H1 (cell line): ENCODE results near the gene HIC1. TPM values are rescaled to one million over a fixed set of nuclear protein-coding genes. Genes with fewer than 3 reads are reported as not detected.

Source experiments
- BCL11A ChIP-seq, 2 experiments: IDR thresholded peaks; one replicate each; pipeline ENCODE4 v1.6.1; 2011; ENCODE audit warnings: low read depth in 2 of 2, low read length in 2 of 2, mild to moderate bottlenecking in 2 of 2
- BRCA1 ChIP-seq: IDR thresholded peaks from 2 replicates; pipeline ENCODE4 v1.6.1; 2012; ENCODE audit warnings: low read depth, low read length, improper control_type of control experiment
- CBX5 ChIP-seq: fragments of 300-800, 300-1000 bp; sonication (generic); IDR thresholded peaks from 2 replicates; pipeline ENCODE4 v1.7.1; 2016; ENCODE audit warnings: antibody characterized with exemption, low read length, low read depth
- CEBPB ChIP-seq: IDR thresholded peaks from 2 replicates; pipeline ENCODE4 v1.6.1; 2012; ENCODE audit warnings: low read depth, low read length
- CREB1 ChIP-seq: IDR thresholded peaks from 2 replicates; pipeline ENCODE4 v1.6.1; 2012; ENCODE audit warnings: inconsistent platforms
- CTCF ChIP-seq, 3 experiments: IDR thresholded peaks; 1 replicate in 2 of 3; 2 replicates in 1 of 3; pipeline versions ENCODE4 v1.5.1 to v1.6.1; 2011; ENCODE audit warnings: low read length in 3 of 3, mild to moderate bottlenecking in 3 of 3, inconsistent platforms in 2 of 3, low read depth in 1 of 3, moderate library complexity in 1 of 3; ENCODE audit not compliant: insufficient read depth in 1 of 3; ENCODE audit errors: control extremely low read depth in 1 of 3
- E2F6 ChIP-seq: IDR thresholded peaks from 2 replicates; pipeline ENCODE4 v1.6.1; 2012; ENCODE audit warnings: inconsistent platforms
- FOSL1 ChIP-seq: IDR thresholded peaks from 2 replicates; pipeline ENCODE4 v1.6.1; 2011; ENCODE audit warnings: mild to moderate bottlenecking, low read depth, low read length, moderate library complexity; ENCODE audit not compliant: insufficient read depth
- GABPA ChIP-seq: IDR thresholded peaks from 2 replicates; pipeline ENCODE4 v1.6.1; 2011; ENCODE audit warnings: mild to moderate bottlenecking, low read length, moderate library complexity, borderline replicate concordance; ENCODE audit not compliant: insufficient read depth
- HDAC2 ChIP-seq, 2 experiments: fragments of 300-600 bp in 1 of 2; sonication (generic) in 1 of 2; IDR thresholded peaks; 2 replicates each; pipeline ENCODE4 v1.6.1; 2011 to 2012; ENCODE audit warnings: low read depth in 2 of 2, low read length in 2 of 2, mild to moderate bottlenecking in 2 of 2, moderate library complexity in 2 of 2, borderline replicate concordance in 1 of 2, inconsistent platforms in 1 of 2
- HDAC6 ChIP-seq: IDR thresholded peaks from one replicate; pipeline ENCODE4 v1.7.1; 2012; ENCODE audit warnings: low read depth, mild to moderate bottlenecking, inconsistent platforms, low read length, moderate library complexity
- JUN ChIP-seq: IDR thresholded peaks from 2 replicates; pipeline ENCODE4 v1.6.1; 2011; ENCODE audit warnings: low read depth, mild to moderate bottlenecking, improper control_type of control experiment, low read length
- NRF1 ChIP-seq: IDR thresholded peaks from 2 replicates; pipeline ENCODE4 v1.6.1; 2011; ENCODE audit warnings: mild to moderate bottlenecking, low read depth, low read length, improper control_type of control experiment
- PHF8 ChIP-seq: fragments of 200-600 bp; sonication (generic); conservative IDR thresholded peaks from 2 replicates; pipeline ENCODE4 v1.7.1; 2012; ENCODE audit warnings: low read depth, mild to moderate bottlenecking, inconsistent platforms, low read length, moderate library complexity
- POLR2AphosphoS5 ChIP-seq: IDR thresholded peaks from 2 replicates; pipeline ENCODE4 v1.6.1; 2011; ENCODE audit warnings: low read depth, low read length
- POU5F1 ChIP-seq: IDR thresholded peaks from 2 replicates; pipeline ENCODE4 v1.6.1; 2011; ENCODE audit warnings: low read depth, mild to moderate bottlenecking, low read length, moderate library complexity
- SIX5 ChIP-seq: IDR thresholded peaks from 2 replicates; pipeline ENCODE4 v1.6.1; 2011; ENCODE audit warnings: mild to moderate bottlenecking, low read depth, low read length
- SP2 ChIP-seq: IDR thresholded peaks from 2 replicates; pipeline ENCODE4 v1.6.1; 2012; ENCODE audit warnings: mild to moderate bottlenecking, low read length, inconsistent platforms
- SRF ChIP-seq: IDR thresholded peaks from 2 replicates; pipeline ENCODE4 v1.6.1; 2011; ENCODE audit warnings: mild to moderate bottlenecking, low read depth, low read length, moderate library complexity
- SUZ12 ChIP-seq: fragments of 200-600 bp; sonication (generic); IDR thresholded peaks from 2 replicates; pipeline ENCODE4 v1.6.1; 2012; ENCODE audit warnings: mild to moderate bottlenecking, inconsistent platforms, low read length, moderate library complexity, mixed read lengths
- TAF1 ChIP-seq: IDR thresholded peaks from 2 replicates; pipeline ENCODE4 v1.6.1; 2011; ENCODE audit warnings: mild to moderate bottlenecking, low read depth, low read length
- TCF12 ChIP-seq: IDR thresholded peaks from 2 replicates; pipeline ENCODE4 v1.6.1; 2011; ENCODE audit warnings: low read depth, mild to moderate bottlenecking, low read length
- polyA plus RNA-seq, 7 experiments: library from polyadenylated mRNA; depleted of rRNA in 3 of 7; stranded (reverse) in 5 of 7; unstranded in 2 of 7; fragments of >200 nt in 5 of 7; fragments of 200-250 nt in 2 of 7; gene quantifications; 1 replicate in 5 of 7; 2 replicates in 1 of 7; 4 replicates in 1 of 7; pipeline versions ENCODE4 v1.2.1 to v1.2.3, GENCODE V29; 2011 to 2013; ENCODE audit warnings: missing spikeins in 2 of 7, mixed read lengths in 2 of 7
- total RNA-seq: library from RNA; stranded (reverse); fragmentation: NEBNext Ultra II Directional; extraction: Animal tissue kit (Norgen Biotek cat#: 25700); gene quantifications from 2 replicates; pipeline ENCODE4 v1.2.1, GENCODE V29; 2021

The HIC1 gene
- total and polyA plus RNA-seq, 2 of the 8 experiments (the other 6 are each of a cell fraction or from before 2014, with no cell fraction given) = 0.06 to 0.09 TPM

- TF ChIP-seq SRF = no peak
- no peak for TF ChIP-seq NRF1
- no peak for TF ChIP-seq BRCA1
- TF ChIP-seq SUZ12 = 0 out of 2 replicates have a peak, but pooled peaks have one; percentile 25
- peak; percentile 66 for TF ChIP-seq CREB1
- no peak for TF ChIP-seq HDAC6
- TF ChIP-seq BCL11A (IDR thresholded peaks at IDR 0.05; ENCODE audit: low read depth in 2 of 2, low read length in 2 of 2) = no peak
- TF ChIP-seq PHF8 = peak; percentile 74
- peak; percentile 27; the same call in 1 of the 2 replicates for TF ChIP-seq SIX5
- TF ChIP-seq TAF1 = peak; percentile 90
- TF ChIP-seq CBX5 = no peak
- TF ChIP-seq CEBPB = no peak
- no peak for TF ChIP-seq SP2
- peak; percentile 81 for TF ChIP-seq POLR2AphosphoS5
- TF ChIP-seq POU5F1 = no peak
- TF ChIP-seq JUN = no peak
- peak; percentile 97 for TF ChIP-seq GABPA
- TF ChIP-seq CTCF (IDR thresholded peaks at IDR 0.05; ENCODE audit: control extremely low read depth in 1 of 3, insufficient read depth in 1 of 3, low read depth in 1 of 3, low read length in 3 of 3) = peak; percentile 54 to 66 (median 54)
- no peak for TF ChIP-seq TCF12
- TF ChIP-seq HDAC2 (IDR thresholded peaks at IDR 0.05; ENCODE audit: borderline replicate concordance in 1 of 2, low read depth in 2 of 2, low read length in 2 of 2) = peak in 1 of 2 experiments; percentile 34; a peak in 1 of 4 replicates
- TF ChIP-seq E2F6 = 0 out of 2 replicates have a peak, but pooled peaks have one; percentile 8
- no peak for TF ChIP-seq FOSL1
Measured at GRCh38 chr17:2041561-2042389, 13.1 kb upstream of the HIC1 start, which contains the start of gene OVCA2 (continued).
